Astrocyte (in vitro differentiated cells and primary cell): Measurements from ENCODE around the gene SCGB1C2. TPM values are rescaled to one million over a fixed set of nuclear protein-coding genes. Genes with fewer than 3 reads are reported as not detected.
A peak's percentile ranks its signal among the peaks of the same experiment; 100 is the strongest.
"Not testable (repeated sequence)": the region's sequence is repeated elsewhere in the genome, so short reads cannot be mapped to it uniquely, and the experiment has no call there.

ENCODE experiments used
- DNase-seq: peaks from one replicate; pipeline ENCODE4 v3.0.0-alpha.2; 2010; ENCODE audit warnings: low read depth
- FAIRE-seq: peaks from 2 replicates; lab custom pipeline; 2011; peaks lifted over from hg19 to GRCh38; lab: Jason Lieb, UNC
- H2AFZ ChIP-seq: 2 replicates; pipeline ENCODE4 v1.6.0; 2012; ENCODE audit warnings: low read depth, low read length, inconsistent platforms
- H3K27ac ChIP-seq: 2 replicates; pipeline ENCODE4 v1.5.1; 2011; ENCODE audit warnings: low read depth, low read length, inconsistent platforms
- H3K27me3 ChIP-seq: 2 replicates; pipeline ENCODE4 v1.6.0; 2011; ENCODE audit warnings: low read length, inconsistent platforms; ENCODE audit not compliant: insufficient read depth
- H3K36me3 ChIP-seq: 2 replicates; pipeline ENCODE4 v1.5.1; 2011; ENCODE audit warnings: low read length, inconsistent platforms; ENCODE audit not compliant: insufficient read depth
- H3K4me1 ChIP-seq: 2 replicates; pipeline ENCODE4 v1.5.1; 2011; ENCODE audit warnings: low read length, inconsistent platforms; ENCODE audit not compliant: insufficient read depth
- H3K4me2 ChIP-seq: 2 replicates; pipeline ENCODE4 v1.6.0; 2012; ENCODE audit warnings: low read length, inconsistent platforms
- H3K4me3 ChIP-seq: 2 replicates; pipeline ENCODE4 v1.5.1; 2011; ENCODE audit warnings: low read depth, mild to moderate bottlenecking, low read length, inconsistent platforms; ENCODE audit not compliant: insufficient read depth
- H3K79me2 ChIP-seq: 2 replicates; pipeline ENCODE4 v1.6.0; 2012; ENCODE audit warnings: mild to moderate bottlenecking, low read length, inconsistent platforms; ENCODE audit not compliant: insufficient read depth
- H3K9ac ChIP-seq: 2 replicates; pipeline ENCODE4 v1.6.0; 2012; ENCODE audit warnings: mild to moderate bottlenecking, low read length, inconsistent platforms
- H3K9me3 ChIP-seq: 2 replicates; pipeline ENCODE4 v1.5.1; 2012; ENCODE audit warnings: low read depth, mild to moderate bottlenecking, low read length, inconsistent platforms; ENCODE audit not compliant: insufficient read depth
- H4K20me1 ChIP-seq: 2 replicates; pipeline ENCODE4 v1.6.0; 2012; ENCODE audit warnings: low read length, inconsistent platforms; ENCODE audit not compliant: insufficient read depth
- H3K27ac Mint-ChIP-seq: one replicate; pipeline ENCODE4 v1.8.0; 2021; ENCODE audit warnings: mild to moderate bottlenecking, mixed read lengths; ENCODE audit not compliant: unreplicated experiment
- H3K27me3 Mint-ChIP-seq: one replicate; pipeline ENCODE4 v1.8.0; 2021; ENCODE audit warnings: low read depth, mixed read lengths; ENCODE audit not compliant: unreplicated experiment
- H3K36me3 Mint-ChIP-seq: one replicate; pipeline ENCODE4 v1.8.0; 2021; ENCODE audit warnings: low read depth, mixed read lengths; ENCODE audit not compliant: unreplicated experiment
- H3K4me1 Mint-ChIP-seq: one replicate; pipeline ENCODE4 v1.8.0; 2021; ENCODE audit warnings: low read depth, mixed read lengths; ENCODE audit not compliant: unreplicated experiment
- H3K4me3 Mint-ChIP-seq: one replicate; pipeline ENCODE4 v1.8.0; 2021; ENCODE audit warnings: mild to moderate bottlenecking, moderate library complexity, mixed read lengths; ENCODE audit not compliant: unreplicated experiment
- H3K9me3 Mint-ChIP-seq: one replicate; pipeline ENCODE4 v1.8.0; 2021; ENCODE audit warnings: mild to moderate bottlenecking, mixed read lengths; ENCODE audit not compliant: unreplicated experiment
- EZH2 ChIP-seq: IDR thresholded peaks from 2 replicates; pipeline ENCODE4 v1.6.1; 2012; ENCODE audit warnings: mild to moderate bottlenecking, low read length, inconsistent platforms; ENCODE audit not compliant: insufficient read depth
- total RNA-seq: library from RNA; stranded (reverse); gene quantifications from 2 replicates; pipeline ENCODE4 v1.2.1, GENCODE V29; 2021
- TF ChIP-seq, protein P1 (sequence below): IDR thresholded peaks from 2 replicates; pipeline ENCODE4 v1.5.1; 2011; ENCODE audit warnings: low read depth, mild to moderate bottlenecking, inconsistent platforms, low read length, moderate library complexity; ENCODE audit not compliant: insufficient read depth

Gene SCGB1C2
- total RNA-seq, 1 donor from 2014 or later: not detected

GRCh38 chr17:164303-165235 lies 27.2 kb downstream of the SCGB1C2 start:
- FAIRE-seq: no peak
- TF ChIP-seq, protein P1, sequence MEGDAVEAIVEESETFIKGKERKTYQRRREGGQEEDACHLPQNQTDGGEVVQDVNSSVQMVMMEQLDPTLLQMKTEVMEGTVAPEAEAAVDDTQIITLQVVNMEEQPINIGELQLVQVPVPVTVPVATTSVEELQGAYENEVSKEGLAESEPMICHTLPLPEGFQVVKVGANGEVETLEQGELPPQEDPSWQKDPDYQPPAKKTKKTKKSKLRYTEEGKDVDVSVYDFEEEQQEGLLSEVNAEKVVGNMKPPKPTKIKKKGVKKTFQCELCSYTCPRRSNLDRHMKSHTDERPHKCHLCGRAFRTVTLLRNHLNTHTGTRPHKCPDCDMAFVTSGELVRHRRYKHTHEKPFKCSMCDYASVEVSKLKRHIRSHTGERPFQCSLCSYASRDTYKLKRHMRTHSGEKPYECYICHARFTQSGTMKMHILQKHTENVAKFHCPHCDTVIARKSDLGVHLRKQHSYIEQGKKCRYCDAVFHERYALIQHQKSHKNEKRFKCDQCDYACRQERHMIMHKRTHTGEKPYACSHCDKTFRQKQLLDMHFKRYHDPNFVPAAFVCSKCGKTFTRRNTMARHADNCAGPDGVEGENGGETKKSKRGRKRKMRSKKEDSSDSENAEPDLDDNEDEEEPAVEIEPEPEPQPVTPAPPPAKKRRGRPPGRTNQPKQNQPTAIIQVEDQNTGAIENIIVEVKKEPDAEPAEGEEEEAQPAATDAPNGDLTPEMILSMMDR: peak; percentile 31
- TF ChIP-seq EZH2: no peak
- Histone ChIP-seq H3K79me2 (no peaks in the 10 kb centered on the region), H3K4me2 (no peak overlapping the region), H3K9me3 (no peaks in the 10 kb centered on the region), H3K4me1 (no peaks in the 10 kb centered on the region), H3K27ac (no peak overlapping the region), H3K36me3 (no peaks in the 10 kb centered on the region), H3K9ac (no peak overlapping the region), H3K4me3 (no peak overlapping the region), H4K20me1 (no peaks in the 10 kb centered on the region), H3K27me3 (peaks cover 2% of the 10 kb centered on the region), H2AFZ (no peak overlapping the region)
- Mint-ChIP-seq H3K4me3 (no peak overlapping the region), H3K4me1 (no peaks in the 10 kb centered on the region), H3K9me3 (peaks cover 2% of the 10 kb centered on the region), H3K27me3 (peaks cover 29% of the 10 kb centered on the region), H3K36me3 (no peaks in the 10 kb centered on the region), H3K27ac (no peak overlapping the region)
- DNase-seq: peak; percentile 37

- Mint-ChIP-seq H3K27me3 (peaks cover 25% of the 10 kb centered on the region), H3K27ac (peak overlapping the region; percentile 47), H3K36me3 (no peaks in the 10 kb centered on the region), H3K4me3 (no peak overlapping the region), H3K9me3 (peaks cover 2% of the 10 kb centered on the region), H3K4me1 (no peaks in the 10 kb centered on the region)
- H3K79me2 ChIP-seq: no peaks in the 10 kb centered on the region
- H3K4me2 ChIP-seq: no peak overlapping the region
- no peaks in the 10 kb centered on the region for H3K4me1 ChIP-seq
- no peak overlapping the region for H2AFZ ChIP-seq
- no peak for DNase-seq
- H3K9ac ChIP-seq: no peak overlapping the region
- H3K9me3 ChIP-seq: no peaks in the 10 kb centered on the region
- no peak overlapping the region for H3K27ac ChIP-seq
- H3K27me3 ChIP-seq: peaks cover 2% of the 10 kb centered on the region
- no peaks in the 10 kb centered on the region for H3K36me3 ChIP-seq
- no peak overlapping the region for H3K4me3 ChIP-seq
- TF ChIP-seq, protein P1: no peak
- TF ChIP-seq EZH2: no peak
- H4K20me1 ChIP-seq: no peaks in the 10 kb centered on the region
- no peak for FAIRE-seq
Observed at GRCh38 chr17:165939-166338, 28.6 kb downstream of the SCGB1C2 start.

DNA sequence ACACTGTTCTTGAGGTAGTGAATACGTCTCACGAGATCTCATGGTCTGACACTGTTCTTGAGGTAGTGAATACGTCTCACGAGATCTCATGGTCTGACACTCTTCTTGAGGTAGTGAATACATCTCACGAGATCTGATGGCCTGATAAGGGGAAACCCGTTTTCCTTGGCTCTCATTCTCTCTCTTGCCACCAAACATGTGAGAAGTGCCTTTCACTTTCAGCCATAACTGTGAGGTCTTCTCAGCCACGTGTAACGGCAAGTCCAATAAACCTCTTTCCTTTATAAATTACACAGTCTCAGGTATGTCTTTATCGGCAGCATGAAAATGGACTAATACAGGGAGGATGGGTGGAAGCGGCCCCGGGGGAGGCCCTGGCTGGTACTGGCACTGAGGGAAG lies 31.2 kb downstream of the SCGB1C2 start:
- H3K27me3 ChIP-seq, FAIRE-seq, H3K27ac Mint-ChIP-seq, H3K9me3 Mint-ChIP-seq, H3K9me3 ChIP-seq, H3K4me1 Mint-ChIP-seq, H3K9ac ChIP-seq, H3K4me3 Mint-ChIP-seq, H3K4me3 ChIP-seq, H3K4me2 ChIP-seq, H4K20me1 ChIP-seq, H3K4me1 ChIP-seq, H3K79me2 ChIP-seq, DNase-seq, H3K36me3 Mint-ChIP-seq, H3K27ac ChIP-seq, H2AFZ ChIP-seq, H3K36me3 ChIP-seq: not testable (repeated sequence)
- peaks cover 21% of the 10 kb centered on the region for H3K27me3 Mint-ChIP-seq
